ENCODE results near the gene BOC.

The BOC gene

GRCh38 chr3:113223475-113224281 is 12.3 kb downstream of the BOC start:
- no peak for DNase-seq (ENCODE audit: low read depth)

GRCh38 chr3:113225286-113225685 is 13.9 kb downstream of the BOC start:
- DNase-seq (ENCODE audit: low read depth): no peak

GRCh38 chr3:113226491-113226890 is 15.1 kb downstream of the BOC start:
- DNase-seq (ENCODE audit: low read depth): no peak

- DNase-seq (ENCODE audit: low read depth): no peak
Observed at GRCh38 chr3:113227146-113227545, 15.8 kb downstream of the BOC start.

GRCh38 chr3:113228498-113229286 is 17.3 kb downstream of the BOC start:
- no peak for DNase-seq (ENCODE audit: low read depth)

GRCh38 chr3:113231391-113231790 is 20.0 kb downstream of the BOC start:
- DNase-seq (ENCODE audit: low read depth): no peak

GRCh38 chr3:113231827-113232253 is 20.5 kb downstream of the BOC start:
- DNase-seq (ENCODE audit: low read depth): no peak

GRCh38 chr3:113232342-113232741 is 21.0 kb downstream of the BOC start:
- no peak for DNase-seq (ENCODE audit: low read depth)

GRCh38 chr3:113233497-113233896 is 22.1 kb downstream of the BOC start:
- DNase-seq (ENCODE audit: low read depth): no peak

- no peak for DNase-seq (ENCODE audit: low read depth)
Observed at GRCh38 chr3:113234028-113234427, 22.7 kb downstream of the BOC start.

GRCh38 chr3:113234688-113235260 is 23.4 kb downstream of the BOC start:
- no peak for DNase-seq (ENCODE audit: low read depth)

GRCh38 chr3:113238503-113238902 is 27.1 kb downstream of the BOC start:
- no peak for DNase-seq (ENCODE audit: low read depth)

GRCh38 chr3:113240841-113241240 is 29.5 kb downstream of the BOC start:
- no peak for DNase-seq (ENCODE audit: low read depth)

- DNase-seq (ENCODE audit: low read depth): no peak
Observed at GRCh38 chr3:113241292-113242095, 30.1 kb downstream of the BOC start.

- DNase-seq (ENCODE audit: low read depth): no peak
Observed at GRCh38 chr3:113242096-113242581, 30.8 kb downstream of the BOC start.

GRCh38 chr3:113243071-113243470 is 31.7 kb downstream of the BOC start:
- DNase-seq (ENCODE audit: low read depth): no peak

GRCh38 chr3:113243846-113244245 is 32.5 kb downstream of the BOC start:
- no peak for DNase-seq (ENCODE audit: low read depth)

- no peak for DNase-seq (ENCODE audit: low read depth)
Observed at GRCh38 chr3:113245761-113246161, 34.4 kb downstream of the BOC start.

- no peak for DNase-seq (ENCODE audit: low read depth)
Observed at GRCh38 chr3:113247068-113247467, 35.7 kb downstream of the BOC start.

GRCh38 chr3:113247675-113248458 is 36.5 kb downstream of the BOC start:
- no peak for DNase-seq (ENCODE audit: low read depth)

- peak; percentile 79 for DNase-seq (ENCODE audit: low read depth)
Observed at GRCh38 chr3:113249111-113249510, 37.8 kb downstream of the BOC start.

All from GM04504 (cell line).